Measurements from ENCODE around the gene TTC31. TPM values are rescaled to one million over a fixed set of nuclear protein-coding genes. Genes with fewer than 3 reads are reported as not detected.

Gene TTC31
- total and polyA plus RNA-seq, 9 donors: 12.2 to 25.7 (median 19.8) TPM

DNA sequence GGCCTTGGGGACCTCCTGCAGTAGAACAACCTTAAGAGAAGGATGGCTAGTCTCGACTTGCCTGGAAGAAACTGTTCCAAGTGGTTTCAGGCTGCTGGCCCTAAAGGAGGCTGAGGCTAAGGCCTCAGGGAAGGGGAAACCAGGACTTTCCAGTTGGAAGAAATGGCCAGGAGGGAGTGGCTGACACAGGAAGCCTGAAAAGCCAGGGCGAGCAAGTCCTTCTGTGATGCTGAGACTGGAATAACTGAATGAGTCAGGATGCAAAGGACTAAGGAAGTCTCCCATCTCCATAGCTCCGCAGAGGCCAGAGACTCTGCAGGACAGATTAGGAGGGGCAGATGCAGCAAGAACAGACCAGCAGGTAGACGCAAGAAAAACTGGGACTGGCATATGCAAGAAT lies 54.3 kb downstream of the TTC31 start:
- no peak overlapping the region for H3K27ac ChIP-seq (ENCODE audit: low read length)
- 55% methylated on average over 4 of the region's 4 CpGs for WGBS (ENCODE audit: insufficient coverage)

DNA sequence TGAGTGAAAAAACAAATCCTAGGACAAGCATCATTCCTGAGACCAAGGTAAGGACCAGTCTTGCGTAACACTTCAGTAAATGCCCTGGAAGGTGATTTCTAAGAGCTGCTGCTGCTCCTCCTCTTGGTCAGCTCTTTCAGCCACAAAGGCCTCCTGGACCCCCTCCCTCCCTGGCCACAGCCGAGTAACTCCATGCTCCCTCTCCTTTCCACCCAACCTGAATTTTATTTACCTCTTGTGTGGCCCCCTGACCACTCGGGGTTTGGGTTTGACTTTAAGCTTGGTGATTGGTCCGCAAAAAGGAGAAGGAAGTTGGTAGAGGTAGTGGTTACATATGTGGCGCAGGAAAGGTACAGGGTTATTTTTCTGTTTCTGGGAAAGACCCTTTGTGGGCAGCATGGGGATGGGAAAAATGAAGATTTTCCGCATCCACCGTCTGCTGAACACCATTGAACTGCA lies 56.0 kb downstream of the TTC31 start:
- Histone ChIP-seq H3K9me3 (replicated peaks; ENCODE audit: control insufficient read depth, low read depth, low read length) (no peaks in the 10 kb centered on the region), H3K27me3 (ENCODE audit: control insufficient read depth, insufficient read depth, low read length) (no peaks in the 10 kb centered on the region), H3K36me3 (ENCODE audit: control insufficient read depth, insufficient read depth, low read length) (no peaks in the 10 kb centered on the region), H3K4me1 (ENCODE audit: control insufficient read depth, insufficient read depth, low read length) (no peaks in the 10 kb centered on the region), H3K4me3 (ENCODE audit: low read length) (no peak overlapping the region), H3K27ac (ENCODE audit: low read length) (no peak overlapping the region)
- DNase-seq: no peak
- 78% methylated on average over 6 of the region's 7 CpGs for WGBS (ENCODE audit: insufficient coverage)

More for the DNA sequence above, 54.3 kb downstream of the TTC31 start:
- DNase-seq: peak; percentile 12
- H3K27me3 ChIP-seq (ENCODE audit: control insufficient read depth, insufficient read depth, low read length): no peaks in the 10 kb centered on the region
- H3K4me1 ChIP-seq (ENCODE audit: control insufficient read depth, insufficient read depth, low read length): no peaks in the 10 kb centered on the region
- H3K9me3 ChIP-seq (replicated peaks; ENCODE audit: control insufficient read depth, low read depth, low read length): no peaks in the 10 kb centered on the region
- no peak overlapping the region for H3K4me3 ChIP-seq (ENCODE audit: low read length)
- H3K36me3 ChIP-seq (ENCODE audit: control insufficient read depth, insufficient read depth, low read length): peaks cover 10% of the 10 kb centered on the region

DNA sequence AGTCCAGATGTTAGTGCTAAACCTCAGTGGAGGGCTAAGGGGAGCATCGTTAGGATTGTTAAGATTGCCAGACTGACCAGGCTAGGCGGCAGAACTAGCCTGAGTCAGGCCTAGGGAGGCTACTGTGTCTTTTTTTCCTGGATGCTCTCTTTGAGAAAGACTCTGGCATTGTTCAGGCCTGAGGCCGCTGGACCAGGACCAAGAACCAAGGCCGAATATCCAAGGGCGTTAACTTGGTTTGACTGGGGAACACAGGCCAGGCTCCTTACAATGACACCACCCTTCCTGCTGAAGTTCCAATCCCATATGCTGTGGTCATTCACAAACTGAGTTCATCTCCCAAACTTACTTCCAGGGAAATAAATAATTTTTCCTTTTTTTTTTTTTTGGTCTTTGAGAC lies 57.4 kb downstream of the TTC31 start:
- H3K36me3 ChIP-seq (ENCODE audit: control insufficient read depth, insufficient read depth, low read length): no peaks in the 10 kb centered on the region
- 72% methylated on average over 5 of the region's 5 CpGs for WGBS (ENCODE audit: insufficient coverage)
- no peak overlapping the region for H3K27ac ChIP-seq (ENCODE audit: low read length)
- H3K4me3 ChIP-seq (ENCODE audit: low read length): no peak overlapping the region
- no peaks in the 10 kb centered on the region for H3K27me3 ChIP-seq (ENCODE audit: control insufficient read depth, insufficient read depth, low read length)
- H3K9me3 ChIP-seq (replicated peaks; ENCODE audit: control insufficient read depth, low read depth, low read length): no peaks in the 10 kb centered on the region
- DNase-seq: peak; percentile 41
- H3K4me1 ChIP-seq (ENCODE audit: control insufficient read depth, insufficient read depth, low read length): no peaks in the 10 kb centered on the region

DNA sequence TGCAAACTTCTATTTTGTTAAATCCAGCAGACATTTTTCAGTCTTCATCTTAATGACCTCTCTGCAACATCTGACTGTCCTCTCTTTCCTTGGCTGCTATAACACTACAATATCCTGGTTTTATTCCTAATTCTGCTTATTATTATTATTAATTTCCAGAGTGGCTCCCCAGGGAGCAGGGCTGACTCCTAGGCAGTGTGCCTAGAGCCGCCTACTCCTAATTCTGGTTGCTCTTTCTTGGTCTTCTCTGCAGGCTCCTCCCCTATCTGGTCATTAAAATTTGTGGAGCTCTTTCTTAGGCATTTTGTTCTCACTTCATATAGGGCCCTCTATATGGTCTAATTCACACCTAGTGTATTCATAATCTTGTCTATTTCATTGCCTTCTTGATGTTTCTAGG lies 60.1 kb downstream of the TTC31 start:
- Histone ChIP-seq H3K9me3 (replicated peaks; ENCODE audit: control insufficient read depth, low read depth, low read length) (no peaks in the 10 kb centered on the region), H3K4me3 (ENCODE audit: low read length) (no peak overlapping the region), H3K4me1 (ENCODE audit: control insufficient read depth, insufficient read depth, low read length) (peaks cover 1% of the 10 kb centered on the region), H3K27ac (ENCODE audit: low read length) (no peak overlapping the region), H3K27me3 (ENCODE audit: control insufficient read depth, insufficient read depth, low read length) (no peaks in the 10 kb centered on the region), H3K36me3 (ENCODE audit: control insufficient read depth, insufficient read depth, low read length) (no peaks in the 10 kb centered on the region)
- DNase-seq: peak; percentile 10
- WGBS (ENCODE audit: insufficient coverage): 60% methylated on average over 1 of the region's 1 CpG

Other genes starting within 250 kb of the TTC31 start
- 2.2 TPM for gene SLC4A5, start 139.7 kb upstream of the TTC31 start, total RNA-seq
- gene SLC4A5, start 139.7 kb upstream of the TTC31 start, polyA plus RNA-seq (ENCODE audit: insufficient read depth in 1 of 8, insufficient read length in 8 of 8, low replicate concordance in 1 of 8): 1 to 10 TPM; 1.2 to 2.2 (median 1.6) TPM
- 56.6 TPM for gene DCTN1, start 102.8 kb upstream of the TTC31 start, total RNA-seq
- 100 to 1,000 TPM in 7 of 8 donors, 10 to 100 TPM in 1; 96.4 to 129 (median 108) TPM for gene DCTN1, start 102.8 kb upstream of the TTC31 start, polyA plus RNA-seq (ENCODE audit: insufficient read depth in 1 of 8, insufficient read length in 8 of 8, low replicate concordance in 1 of 8)
- gene C2orf81, start 61.5 kb upstream of the TTC31 start, total RNA-seq: 1.4 TPM
- 1 to 10 TPM; 2.2 to 3.6 (median 2.7) TPM for gene C2orf81, start 61.5 kb upstream of the TTC31 start, polyA plus RNA-seq (ENCODE audit: insufficient read depth in 1 of 8, insufficient read length in 8 of 8, low replicate concordance in 1 of 8)
- 7.5 TPM for gene WDR54, start 61.4 kb upstream of the TTC31 start, total RNA-seq
- gene WDR54, start 61.4 kb upstream of the TTC31 start, polyA plus RNA-seq (ENCODE audit: insufficient read depth in 1 of 8, insufficient read length in 8 of 8, low replicate concordance in 1 of 8): 10 to 100 TPM in 7 of 8 donors, 1 to 10 TPM in 1; 8.8 to 15.8 (median 12.0) TPM
- 46.1 TPM for gene RTKN, start 41.1 kb upstream of the TTC31 start, total RNA-seq
- 10 to 100 TPM; 35.4 to 58.5 (median 49.4) TPM for gene RTKN, start 41.1 kb upstream of the TTC31 start, polyA plus RNA-seq (ENCODE audit: insufficient read depth in 1 of 8, insufficient read length in 8 of 8, low replicate concordance in 1 of 8)
- 21.1 TPM for gene INO80B, start 28.0 kb upstream of the TTC31 start, total RNA-seq
- 10 to 100 TPM; 15.9 to 26.5 (median 21.5) TPM for gene INO80B, start 28.0 kb upstream of the TTC31 start, polyA plus RNA-seq (ENCODE audit: insufficient read depth in 1 of 8, insufficient read length in 8 of 8, low replicate concordance in 1 of 8)
- gene WBP1, start 24.6 kb upstream of the TTC31 start, total RNA-seq: 44.3 TPM
- 10 to 100 TPM; 56.0 to 74.9 (median 66.8) TPM for gene WBP1, start 24.6 kb upstream of the TTC31 start, polyA plus RNA-seq (ENCODE audit: insufficient read depth in 1 of 8, insufficient read length in 8 of 8, low replicate concordance in 1 of 8)
- gene MOGS, start 17.7 kb upstream of the TTC31 start, total RNA-seq: 32.0 TPM
- gene MOGS, start 17.7 kb upstream of the TTC31 start, polyA plus RNA-seq (ENCODE audit: insufficient read depth in 1 of 8, insufficient read length in 8 of 8, low replicate concordance in 1 of 8): 10 to 100 TPM; 33.8 to 41.3 (median 36.8) TPM
- gene MRPL53, start 10.4 kb upstream of the TTC31 start, total RNA-seq: 81.1 TPM
- gene MRPL53, start 10.4 kb upstream of the TTC31 start, polyA plus RNA-seq (ENCODE audit: insufficient read depth in 1 of 8, insufficient read length in 8 of 8, low replicate concordance in 1 of 8): 10 to 100 TPM; 52.5 to 87.9 (median 78.8) TPM
- 12.3 TPM for gene CCDC142, start 83 bp upstream of the TTC31 start, total RNA-seq
- 10 to 100 TPM in 1 of 8 donors, 1 to 10 TPM in 7; 7.0 to 10.2 (median 8.3) TPM for gene CCDC142, start 83 bp upstream of the TTC31 start, polyA plus RNA-seq (ENCODE audit: insufficient read depth in 1 of 8, insufficient read length in 8 of 8, low replicate concordance in 1 of 8)
- 0.66 TPM for gene LBX2, start 16.5 kb downstream of the TTC31 start, total RNA-seq
- 1 to 10 TPM in 3 of 8 donors, under 1 TPM in 5; 0.33 to 3.0 (median 0.89) TPM for gene LBX2, start 16.5 kb downstream of the TTC31 start, polyA plus RNA-seq (ENCODE audit: insufficient read depth in 1 of 8, insufficient read length in 8 of 8, low replicate concordance in 1 of 8)
- gene PCGF1, start 24.6 kb downstream of the TTC31 start, total RNA-seq: 11.4 TPM
- gene PCGF1, start 24.6 kb downstream of the TTC31 start, polyA plus RNA-seq (ENCODE audit: insufficient read depth in 1 of 8, insufficient read length in 8 of 8, low replicate concordance in 1 of 8): 10 to 100 TPM; 11.6 to 16.3 (median 13.2) TPM
- not detected for gene TLX2, start 31.4 kb downstream of the TTC31 start, total RNA-seq
- under 1 TPM in 1 of 8 donors, not detected in 7; 0.14 TPM for gene TLX2, start 31.4 kb downstream of the TTC31 start, polyA plus RNA-seq (ENCODE audit: insufficient read depth in 1 of 8, insufficient read length in 8 of 8, low replicate concordance in 1 of 8)
- gene DQX1, start 43.1 kb downstream of the TTC31 start, total RNA-seq: 0.04 TPM
- 1 to 10 TPM in 1 of 8 donors, under 1 TPM in 6, not detected in 1; 0.11 to 1.3 (median 0.21) TPM for gene DQX1, start 43.1 kb downstream of the TTC31 start, polyA plus RNA-seq (ENCODE audit: insufficient read depth in 1 of 8, insufficient read length in 8 of 8, low replicate concordance in 1 of 8)
- 58.5 TPM for gene AUP1, start 46.6 kb downstream of the TTC31 start, total RNA-seq
- 10 to 100 TPM; 59.5 to 84.9 (median 66.6) TPM for gene AUP1, start 46.6 kb downstream of the TTC31 start, polyA plus RNA-seq (ENCODE audit: insufficient read depth in 1 of 8, insufficient read length in 8 of 8, low replicate concordance in 1 of 8)
- 33.0 TPM for gene HTRA2, start 46.9 kb downstream of the TTC31 start, total RNA-seq
- gene HTRA2, start 46.9 kb downstream of the TTC31 start, polyA plus RNA-seq (ENCODE audit: insufficient read depth in 1 of 8, insufficient read length in 8 of 8, low replicate concordance in 1 of 8): 10 to 100 TPM; 26.1 to 32.6 (median 28.8) TPM
- gene LOXL3, start 70.9 kb downstream of the TTC31 start, total RNA-seq: 6.1 TPM
- gene LOXL3, start 70.9 kb downstream of the TTC31 start, polyA plus RNA-seq (ENCODE audit: insufficient read depth in 1 of 8, insufficient read length in 8 of 8, low replicate concordance in 1 of 8): 10 to 100 TPM in 1 of 8 donors, 1 to 10 TPM in 7; 6.2 to 10.8 (median 7.1) TPM
- gene DOK1, start 71.6 kb downstream of the TTC31 start, total RNA-seq: 6.4 TPM
- 1 to 10 TPM; 6.6 to 8.7 (median 7.0) TPM for gene DOK1, start 71.6 kb downstream of the TTC31 start, polyA plus RNA-seq (ENCODE audit: insufficient read depth in 1 of 8, insufficient read length in 8 of 8, low replicate concordance in 1 of 8)
- 0.18 TPM for gene M1AP, start 165.2 kb downstream of the TTC31 start, total RNA-seq
- under 1 TPM in 6 of 8 donors, not detected in 2; 0.06 to 0.34 (median 0.14) TPM for gene M1AP, start 165.2 kb downstream of the TTC31 start, polyA plus RNA-seq (ENCODE audit: insufficient read depth in 1 of 8, insufficient read length in 8 of 8, low replicate concordance in 1 of 8)
- 2.8 TPM for gene SEMA4F, start 171.2 kb downstream of the TTC31 start, total RNA-seq
- 1 to 10 TPM; 2.1 to 4.6 (median 3.6) TPM for gene SEMA4F, start 171.2 kb downstream of the TTC31 start, polyA plus RNA-seq (ENCODE audit: insufficient read depth in 1 of 8, insufficient read length in 8 of 8, low replicate concordance in 1 of 8)

Measured in muscle of leg (tissue), 11 donors.